Body of pancreas (tissue), 4 donors: ENCODE data around the gene DDX49. TPM values are rescaled to one million over a fixed set of nuclear protein-coding genes. Genes with fewer than 3 reads are reported as not detected.

Source experiments
- ATAC-seq: fragments of 150-250 bp; one replicate; pipeline ENCODE4 v1.9.1; 2016
- DNase-seq, 4 donors: peaks; one replicate each; pipeline ENCODE4 v3.0.0-alpha.2; 2019
- H3K27ac ChIP-seq, 4 donors: fragments of 200-600 bp; sonication (generic); 1 replicate in 3 of 4; 2 replicates in 1 of 4; pipeline versions ENCODE4 v1.5.1 to v1.6.1; 2016 to 2019; ENCODE audit warnings: mild to moderate bottlenecking in 1 of 4, mixed read lengths in 1 of 4, moderate library complexity in 1 of 4
- H3K27me3 ChIP-seq, 2 donors: fragments of 200-600 bp; sonication (generic); one replicate each; pipeline ENCODE4 v1.6.0; 2016; ENCODE audit warnings: mild to moderate bottlenecking in 1 of 2
- H3K36me3 ChIP-seq, 2 donors: fragments of 200-600 bp; sonication (generic); replicated peaks in 1 of 2; 2 replicates each; pipeline ENCODE4 v1.5.1; 2016; ENCODE audit warnings: low read depth in 2 of 2; ENCODE audit not compliant: insufficient read depth in 1 of 2
- H3K4me1 ChIP-seq: fragments of 200-600 bp; sonication (generic); one replicate; pipeline ENCODE4 v1.6.0; 2016
- H3K4me3 ChIP-seq, 2 donors: fragments of 200-600 bp; sonication (generic); 1 replicate in 1 of 2; 2 replicates in 1 of 2; pipeline ENCODE4 v1.5.1; 2016 to 2019
- H3K9me3 ChIP-seq, 3 donors: fragments of 200-600 bp; sonication (generic); 1 replicate in 2 of 3; 2 replicates in 1 of 3; pipeline ENCODE4 v1.5.1; 2016
- POLR2A ChIP-seq, 3 donors: fragments of 450-650 bp; IDR thresholded peaks; one replicate each; pipeline ENCODE4 v1.6.1; 2016; ENCODE audit warnings: antibody characterized with exemption in 3 of 3, mild to moderate bottlenecking in 2 of 3
- WGBS, 2 donors: methylation state at CpG; one replicate each; pipeline ENCODE4 v1.1.5; 2017; 5-methylcytosine and 5-hydroxymethylcytosine counted together
- intact Hi-C: fragments of 100-400 bp; cut with DNase I; formaldehyde crosslinking; loops from one replicate; pipeline ENCODE4 v1.15.1; 2023
- total RNA-seq, 2 donors: library from RNA; depleted of rRNA; stranded (reverse); fragments of >200 nt; gene quantifications; one replicate each; pipeline ENCODE4 v1.1.0, GENCODE V29; 2016
- TF ChIP-seq, protein P1 (sequence below), 7 experiments: fragments of 450-650 bp in 4 of 7; fragments of 200-600 bp in 3 of 7; sonication (generic) in 3 of 7; IDR thresholded peaks; one replicate each; pipeline ENCODE4 v1.5.1; 2016 to 2019; ENCODE audit warnings: antibody characterized with exemption in 7 of 7

Gene DDX49
- total RNA-seq, 2 donors from 2014 or later: 39.4 to 44.2 TPM

DNA sequence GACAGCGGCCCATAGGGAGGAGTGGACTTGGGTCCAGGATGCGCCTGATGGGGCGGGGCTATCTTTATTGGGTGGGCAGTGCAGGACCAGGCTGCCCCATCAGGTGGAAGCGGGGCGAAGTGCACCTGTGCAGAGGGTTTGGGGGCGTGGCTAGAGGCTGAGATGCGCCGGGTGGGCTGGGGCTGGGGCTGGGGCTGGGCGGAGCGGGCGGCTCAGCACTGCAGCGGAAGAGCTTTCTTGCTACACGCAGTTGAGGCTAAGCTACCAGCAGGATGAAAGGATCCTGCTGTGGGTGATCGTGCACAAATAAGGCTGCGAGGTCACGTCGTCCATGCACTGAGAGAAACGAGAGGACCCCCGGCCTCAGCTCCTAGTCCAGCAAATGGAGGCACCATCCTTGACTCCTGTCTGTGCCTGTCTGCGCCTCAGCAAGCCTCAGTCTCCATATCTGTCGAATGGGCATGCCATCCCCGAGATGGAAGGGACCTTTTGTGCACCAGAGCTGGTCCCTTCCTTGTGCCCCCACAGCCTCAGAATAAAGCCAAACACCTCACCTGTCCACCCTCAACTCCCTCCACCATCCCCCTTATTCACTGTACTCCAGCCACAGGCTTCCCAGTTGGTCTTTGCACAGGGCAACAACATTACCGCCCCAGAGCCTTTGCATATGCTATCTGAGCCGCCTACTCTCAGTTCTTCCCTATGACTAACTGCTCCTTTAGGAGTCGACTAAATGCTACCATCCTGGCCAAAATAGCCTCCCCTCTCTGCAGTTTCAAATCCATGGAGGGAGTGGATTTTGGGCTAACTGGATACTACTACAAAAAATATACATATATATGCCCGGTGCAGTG lies 42.5 kb downstream of the DDX49 start:
- TF ChIP-seq, protein P1, sequence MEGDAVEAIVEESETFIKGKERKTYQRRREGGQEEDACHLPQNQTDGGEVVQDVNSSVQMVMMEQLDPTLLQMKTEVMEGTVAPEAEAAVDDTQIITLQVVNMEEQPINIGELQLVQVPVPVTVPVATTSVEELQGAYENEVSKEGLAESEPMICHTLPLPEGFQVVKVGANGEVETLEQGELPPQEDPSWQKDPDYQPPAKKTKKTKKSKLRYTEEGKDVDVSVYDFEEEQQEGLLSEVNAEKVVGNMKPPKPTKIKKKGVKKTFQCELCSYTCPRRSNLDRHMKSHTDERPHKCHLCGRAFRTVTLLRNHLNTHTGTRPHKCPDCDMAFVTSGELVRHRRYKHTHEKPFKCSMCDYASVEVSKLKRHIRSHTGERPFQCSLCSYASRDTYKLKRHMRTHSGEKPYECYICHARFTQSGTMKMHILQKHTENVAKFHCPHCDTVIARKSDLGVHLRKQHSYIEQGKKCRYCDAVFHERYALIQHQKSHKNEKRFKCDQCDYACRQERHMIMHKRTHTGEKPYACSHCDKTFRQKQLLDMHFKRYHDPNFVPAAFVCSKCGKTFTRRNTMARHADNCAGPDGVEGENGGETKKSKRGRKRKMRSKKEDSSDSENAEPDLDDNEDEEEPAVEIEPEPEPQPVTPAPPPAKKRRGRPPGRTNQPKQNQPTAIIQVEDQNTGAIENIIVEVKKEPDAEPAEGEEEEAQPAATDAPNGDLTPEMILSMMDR (IDR thresholded peaks at IDR 0.05): no peak
- no peak for ATAC-seq
- intact Hi-C loops: no loop called here

DNA sequence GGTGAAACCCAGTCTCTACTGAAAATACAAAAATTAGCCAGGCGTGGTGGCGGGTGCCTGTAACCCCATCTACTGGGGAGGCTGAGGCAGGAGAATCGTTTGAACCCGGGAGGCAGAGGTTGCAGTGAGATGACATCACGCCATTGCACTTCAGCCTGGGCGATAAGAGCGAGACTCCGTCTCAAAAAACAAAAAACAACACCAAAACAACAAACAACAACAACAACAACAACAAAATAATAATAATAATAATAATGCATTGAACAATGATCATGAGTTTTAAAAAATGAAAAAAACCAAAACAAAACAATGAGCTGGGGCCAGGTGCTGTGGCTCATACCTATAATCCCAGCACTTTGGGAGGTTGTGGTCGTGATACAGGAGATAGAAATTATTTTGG lies 44.6 kb downstream of the DDX49 start:
- Histone ChIP-seq H3K36me3 (no peaks in the 10 kb centered on the region), H3K4me1 (no peaks in the 10 kb centered on the region), H3K9me3 (no peaks in the 10 kb centered on the region), H3K4me3 (no peak overlapping the region), H3K27ac (no peak overlapping the region), H3K27me3 (no peaks in the 10 kb centered on the region)
- intact Hi-C loops: no loop called here
- TF ChIP-seq, protein P1 (IDR thresholded peaks at IDR 0.05): no peak
- WGBS, 2 donors: 80 to 89% methylated on average over 9 of the region's 9 CpGs
- ATAC-seq (no peak), DNase-seq (no peak)

More for the DNA sequence above, 42.5 kb downstream of the DDX49 start:
- Histone ChIP-seq H3K9me3 (no peaks in the 10 kb centered on the region), H3K4me1 (no peaks in the 10 kb centered on the region), H3K27ac (no peak overlapping the region), H3K4me3 (no peak overlapping the region), H3K36me3 (no peaks in the 10 kb centered on the region), H3K27me3 (no peaks in the 10 kb centered on the region)
- WGBS, 2 donors: 19 to 64% methylated on average over 7 to 26 of the region's 26 CpGs
- no peak for DNase-seq

DNA sequence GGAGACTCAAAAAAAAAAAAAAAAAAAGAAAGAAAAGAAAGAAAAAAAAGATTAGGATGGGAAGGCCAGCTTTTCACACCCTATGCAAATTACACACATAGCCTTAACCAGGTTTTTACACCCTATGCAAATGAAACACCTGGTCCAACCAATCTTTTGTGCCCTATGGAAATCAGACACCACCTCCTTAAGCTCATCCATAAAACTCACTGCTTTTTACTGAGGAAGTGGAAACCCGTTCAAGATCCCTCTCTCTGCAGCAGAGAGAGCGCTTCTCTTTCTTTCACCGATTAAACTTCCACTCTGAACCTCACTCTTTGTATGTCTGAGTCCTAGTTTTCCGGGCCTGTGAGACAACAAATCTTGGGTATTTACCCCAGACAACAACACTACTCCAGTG lies 46.8 kb downstream of the DDX49 start:
- ATAC-seq (no peak), DNase-seq (no peak)
- TF ChIP-seq, protein P1 (IDR thresholded peaks at IDR 0.05): no peak
- TF ChIP-seq POLR2A (IDR thresholded peaks at IDR 0.05): no peak
- no peak overlapping the region for H3K4me3 ChIP-seq
- no peaks in the 10 kb centered on the region for H3K27me3 ChIP-seq
- intact Hi-C loops: no loop called here
- 40 to 64% methylated on average over 4 of the region's 4 CpGs for WGBS, 2 donors
- H3K36me3 ChIP-seq: no peaks in the 10 kb centered on the region
- no peaks in the 10 kb centered on the region for H3K9me3 ChIP-seq
- H3K27ac ChIP-seq: peak overlapping the region in 1 of 4 donors; percentile 63
- H3K4me1 ChIP-seq: no peaks in the 10 kb centered on the region

DNA sequence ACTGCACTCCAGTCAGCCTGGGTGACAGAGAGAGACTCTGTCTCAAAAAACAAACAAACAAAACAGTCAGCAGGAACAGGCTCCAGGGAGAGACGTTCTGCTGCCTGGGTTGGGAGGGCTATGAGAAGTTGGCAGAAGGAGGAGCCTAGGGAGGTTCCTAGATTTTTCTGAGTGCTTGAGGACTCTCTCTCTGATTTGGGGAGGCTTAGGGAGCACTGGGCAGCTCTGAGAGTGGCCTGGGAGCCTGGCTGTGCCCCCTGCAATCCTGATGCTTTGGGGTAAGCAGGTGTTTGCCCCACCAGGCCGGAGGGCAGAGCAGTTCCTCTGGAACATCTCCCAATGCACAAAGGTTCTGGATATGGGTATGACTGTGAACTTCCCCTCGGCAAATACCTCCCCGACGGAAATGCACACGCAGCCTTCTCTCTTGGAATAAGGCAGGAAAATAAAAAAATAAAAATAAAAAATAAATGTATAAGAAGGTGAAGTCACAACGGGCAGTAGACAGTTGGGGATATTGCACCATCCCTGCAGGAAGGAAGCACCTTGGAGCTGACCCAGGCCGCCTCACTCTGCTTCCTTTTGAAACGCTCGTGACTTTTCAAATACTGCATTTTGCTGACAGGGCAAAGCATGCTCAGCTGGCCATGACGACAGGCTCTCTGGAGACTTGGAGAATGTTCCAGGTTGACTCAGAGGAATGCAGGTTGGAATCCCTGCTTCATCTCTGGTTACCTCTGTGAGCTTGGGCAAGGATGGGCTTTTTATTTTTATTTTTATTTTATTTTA lies 48.0 kb downstream of the DDX49 start:
- H3K4me3 ChIP-seq: no peak overlapping the region
- H3K36me3 ChIP-seq: no peaks in the 10 kb centered on the region
- no peaks in the 10 kb centered on the region for H3K9me3 ChIP-seq
- peak in 3 of 4 donors; percentile 41 to 73 (median 43) for DNase-seq
- 42 to 49% methylated on average over 11 of the region's 11 CpGs for WGBS, 2 donors
- no peaks in the 10 kb centered on the region for H3K27me3 ChIP-seq
- no peak for TF ChIP-seq POLR2A (IDR thresholded peaks at IDR 0.05)
- TF ChIP-seq, protein P1 (IDR thresholded peaks at IDR 0.05): no peak
- H3K27ac ChIP-seq: peak overlapping the region in 2 of 4 donors; percentile 30 to 63
- ATAC-seq: no peak
- intact Hi-C loops: no loop called here
- no peaks in the 10 kb centered on the region for H3K4me1 ChIP-seq
